CD4-positive, CD25-positive, alpha-beta regulatory T cell (primary cell): ENCODE data around the gene RIN1. TPM values are rescaled to one million over a fixed set of nuclear protein-coding genes. Genes with fewer than 3 reads are reported as not detected.

ENCODE experiments used
- ATAC-seq, 2 donors: fragments of 150-1000 bp; cut with Tn5 transposase; one replicate each; pipeline ENCODE4 v1.10.0; 2021; ENCODE audit warnings: low read depth in 2 of 2, moderate number of reproducible peaks in 2 of 2, moderate library complexity in 1 of 2
- DNase-seq, 3 donors: peaks; one replicate each; pipeline versions ENCODE4 v3.0.0 to v3.0.0-alpha.2; 2012 to 2022; ENCODE audit warnings: mixed read lengths in 1 of 3
- H3K27ac ChIP-seq: one replicate; pipeline ENCODE4 v1.7.0; 2013; ENCODE audit warnings: mild to moderate bottlenecking, low read length; ENCODE audit not compliant: insufficient read depth, poor library complexity, severe bottlenecking
- H3K27me3 ChIP-seq: one replicate; pipeline ENCODE4 v1.7.0; 2013; ENCODE audit warnings: low read length; ENCODE audit not compliant: control insufficient read depth, insufficient read depth
- H3K36me3 ChIP-seq: one replicate; pipeline ENCODE4 v1.7.0; 2013; ENCODE audit warnings: mild to moderate bottlenecking, low read length, moderate library complexity; ENCODE audit not compliant: control insufficient read depth, insufficient read depth
- H3K4me1 ChIP-seq: 2 replicates; pipeline ENCODE4 v1.7.0; 2013; ENCODE audit warnings: mild to moderate bottlenecking, low read length; ENCODE audit not compliant: insufficient read depth, control insufficient read depth, poor library complexity, severe bottlenecking
- H3K4me3 ChIP-seq: one replicate; pipeline ENCODE4 v1.7.0; 2013; ENCODE audit warnings: low read depth, mild to moderate bottlenecking, low read length, moderate library complexity
- H3K9me3 ChIP-seq, 2 experiments: 1 replicate in 1 of 2; 2 replicates in 1 of 2; pipeline ENCODE4 v1.7.0; 2013; ENCODE audit warnings: low read length in 2 of 2, mild to moderate bottlenecking in 1 of 2, moderate library complexity in 1 of 2; ENCODE audit not compliant: control insufficient read depth in 2 of 2
- H3K27ac Mint-ChIP-seq, 3 donors: one replicate each; pipeline ENCODE4 v1.8.0; 2020 to 2022; ENCODE audit warnings: mild to moderate bottlenecking in 3 of 3, mixed read lengths in 3 of 3, moderate library complexity in 2 of 3
- H3K27me3 Mint-ChIP-seq: one replicate; pipeline ENCODE4 v1.8.0; 2022; ENCODE audit warnings: mild to moderate bottlenecking, mixed read lengths
- H3K36me3 Mint-ChIP-seq: one replicate; pipeline ENCODE4 v1.8.0; 2020; ENCODE audit warnings: mixed read lengths
- H3K4me1 Mint-ChIP-seq, 4 donors: one replicate each; pipeline ENCODE4 v1.8.0; 2020 to 2022; ENCODE audit warnings: mixed read lengths in 4 of 4, mild to moderate bottlenecking in 1 of 4
- H3K4me3 Mint-ChIP-seq, 4 donors: one replicate each; pipeline ENCODE4 v1.8.0; 2020 to 2022; ENCODE audit warnings: mild to moderate bottlenecking in 4 of 4, mixed read lengths in 4 of 4, moderate library complexity in 3 of 4
- H3K9me3 Mint-ChIP-seq, 7 donors: one replicate each; pipeline ENCODE4 v1.8.0; 2020 to 2022; ENCODE audit warnings: mixed read lengths in 7 of 7, mild to moderate bottlenecking in 3 of 7, moderate library complexity in 2 of 7
- polyA plus RNA-seq, 4 donors: library from polyadenylated mRNA; unstranded; fragments of 300-500 nt; fragmentation: Illumina TruSeq; gene quantifications; one replicate each; pipeline ENCODE4 v1.2.3, GENCODE V29; 2021
- total RNA-seq: library from RNA; stranded (reverse); gene quantifications from one replicate; pipeline ENCODE4 v1.2.3, GENCODE V29; 2022

RIN1 gene
- total and polyA plus RNA-seq, 5 donors from 2014 or later, result 0.33 to 1.0 (median 0.92) TPM

- Histone ChIP-seq H3K4me3 (no peak overlapping the region), H3K27me3 (no peaks in the 10 kb centered on the region), H3K9me3 (no peaks in the 10 kb centered on the region), H3K36me3 (no peaks in the 10 kb centered on the region), H3K4me1 (peaks cover 31% of the 10 kb centered on the region), H3K27ac (no peak overlapping the region)
- DNase-seq (no peak), ATAC-seq (no peak)
- H3K36me3 Mint-ChIP-seq, result peaks cover 13% of the 10 kb centered on the region
- peaks cover 0 to 3% (median 0%) of the 10 kb centered on the region in 7 donors for H3K9me3 Mint-ChIP-seq
- H3K4me1 Mint-ChIP-seq, result peaks cover 18 to 51% (median 24%) of the 10 kb centered on the region in 4 donors
- H3K4me3 Mint-ChIP-seq, result peak overlapping the region; percentile 95 to 100 (median 96)
- peak overlapping the region in 2 of 3 donors; percentile 80 to 97 for H3K27ac Mint-ChIP-seq
- peaks cover 6% of the 10 kb centered on the region for H3K27me3 Mint-ChIP-seq
Observed at GRCh38 chr11:66349084-66349386, 12.8 kb upstream of the RIN1 start.

DNA sequence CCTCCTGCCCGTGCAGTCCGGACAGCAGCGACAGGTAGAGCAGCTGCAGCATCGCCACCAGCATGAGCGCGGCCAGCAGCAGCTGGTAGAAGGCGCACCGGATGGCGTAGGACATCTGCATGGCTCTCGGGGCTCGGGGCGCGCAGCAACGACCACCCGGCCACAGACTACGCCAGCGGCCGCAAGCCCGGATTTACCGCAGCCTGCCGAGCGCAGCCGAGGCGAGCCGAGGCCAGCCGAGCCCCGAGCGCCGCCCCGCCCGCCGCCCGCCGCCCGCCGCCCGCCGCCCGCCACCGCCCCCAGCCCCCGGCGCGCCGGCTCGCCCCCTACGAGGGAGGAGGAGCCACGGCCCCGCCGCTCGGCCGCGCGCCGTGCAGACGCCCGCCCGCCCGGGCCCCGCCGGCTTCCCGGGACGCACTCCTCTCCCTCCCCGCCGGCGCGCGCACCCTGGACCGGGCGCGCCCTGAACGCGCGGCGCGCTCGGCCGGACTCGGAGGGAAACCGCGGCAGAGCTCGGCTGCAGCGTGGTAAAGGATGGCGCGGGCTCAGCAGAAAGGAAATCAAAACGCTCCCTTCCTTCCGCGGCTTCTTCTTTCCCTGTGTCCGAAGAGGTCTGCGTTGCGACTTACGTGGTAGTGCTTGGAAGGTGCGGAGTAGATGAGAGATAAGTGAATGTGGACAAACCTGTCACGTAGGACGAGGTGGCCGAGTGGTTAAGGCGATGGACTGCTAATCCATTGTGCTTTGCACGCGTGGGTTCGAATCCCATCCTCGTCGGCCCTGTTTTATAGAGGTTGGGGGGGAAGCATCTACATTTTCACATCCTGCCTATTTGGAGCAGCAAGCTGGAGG is 11.4 kb upstream of the RIN1 start, which contains the start of gene B4GAT1:
B4GAT1 (minus strand) TSS at position 205 of the 852 bp plus-strand sequence; CDS start at position 121, 84 bp downstream.
- DNase-seq (peak; percentile 67 to 89 (median 84)), ATAC-seq (peak; percentile 35 to 42)
- H3K9me3 ChIP-seq, result no peaks in the 10 kb centered on the region
- H3K4me1 ChIP-seq, result peaks cover 41% of the 10 kb centered on the region
- no peaks in the 10 kb centered on the region for H3K36me3 ChIP-seq
- peaks cover 6% of the 10 kb centered on the region for H3K27me3 Mint-ChIP-seq
- peaks cover 15% of the 10 kb centered on the region for H3K36me3 Mint-ChIP-seq
- H3K9me3 Mint-ChIP-seq, result peaks cover 0 to 3% (median 0%) of the 10 kb centered on the region in 7 donors
- H3K27me3 ChIP-seq, result no peaks in the 10 kb centered on the region
- peak within 1 kb of the TSS; percentile 85 for H3K27ac ChIP-seq
- H3K27ac Mint-ChIP-seq, result peak within 1 kb of the TSS; percentile 97 to 98 (median 98)
- H3K4me1 Mint-ChIP-seq, result peaks cover 28 to 65% (median 35%) of the 10 kb centered on the region in 4 donors
- H3K4me3 ChIP-seq, result peak within 1 kb of the TSS; percentile 90
- peak within 1 kb of the TSS; percentile 97 to 100 (median 98) for H3K4me3 Mint-ChIP-seq

DNA sequence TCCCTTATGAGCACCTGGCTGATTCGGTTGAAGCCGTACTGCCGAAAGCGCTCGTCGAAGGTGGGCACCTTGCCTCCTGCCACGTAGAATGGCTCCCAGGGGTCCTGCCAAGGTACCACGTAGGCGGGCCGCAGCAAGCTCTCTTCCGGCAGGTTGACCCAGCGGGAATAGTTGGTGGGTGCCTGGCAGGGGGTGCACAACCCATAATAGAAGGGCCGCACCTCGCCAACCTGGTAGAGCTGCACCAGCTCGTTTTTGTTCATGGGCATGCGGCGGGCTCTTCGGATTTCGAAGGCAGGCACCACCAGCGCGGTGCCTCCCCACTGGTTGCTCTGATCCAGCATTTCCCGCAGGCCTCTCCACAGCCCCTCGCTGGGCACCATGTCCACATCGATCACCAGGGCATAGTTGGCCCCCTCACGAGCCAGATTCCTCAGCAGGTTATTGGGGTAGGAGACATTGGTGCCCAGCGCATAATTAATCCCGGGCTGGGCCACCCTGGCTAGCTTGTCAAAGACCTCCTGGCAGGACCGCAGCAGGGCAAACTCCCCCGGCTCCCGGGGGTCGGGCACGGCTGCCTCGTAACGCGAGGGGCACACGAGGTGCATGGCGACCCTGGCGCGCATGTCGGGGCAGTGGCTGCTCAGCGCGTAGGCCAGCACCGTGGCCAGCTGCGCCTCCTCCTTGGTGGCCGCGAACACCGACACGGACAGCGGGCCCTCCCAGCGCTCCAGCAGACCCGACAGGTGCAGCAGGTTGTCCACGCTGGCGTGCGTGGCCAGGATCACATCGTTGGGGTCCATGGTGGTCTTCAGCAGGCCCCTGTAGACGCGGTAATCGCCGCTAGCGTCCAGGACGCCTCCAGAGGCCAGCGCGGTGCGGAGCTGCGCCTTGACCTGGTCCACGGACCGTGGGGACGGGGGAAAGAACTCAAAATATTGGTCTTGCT is 10.5 kb upstream of the RIN1 start:
- ATAC-seq (no peak), DNase-seq (no peak)
- H3K36me3 ChIP-seq, result peaks cover 6% of the 10 kb centered on the region
- no peaks in the 10 kb centered on the region for H3K27me3 ChIP-seq
- H3K9me3 ChIP-seq, result no peaks in the 10 kb centered on the region
- H3K36me3 Mint-ChIP-seq, result peaks cover 13% of the 10 kb centered on the region
- H3K27me3 Mint-ChIP-seq, result peaks cover 6% of the 10 kb centered on the region
- H3K9me3 Mint-ChIP-seq, result peaks cover 0 to 3% (median 0%) of the 10 kb centered on the region in 7 donors
- H3K27ac Mint-ChIP-seq, result peak overlapping the region in 1 of 3 donors; percentile 80
- peaks cover 41% of the 10 kb centered on the region for H3K4me1 ChIP-seq
- H3K4me1 Mint-ChIP-seq, result peaks cover 28 to 64% (median 35%) of the 10 kb centered on the region in 4 donors
- H3K27ac ChIP-seq, result peak overlapping the region; percentile 85
- H3K4me3 ChIP-seq, result peak overlapping the region; percentile 64
- peak overlapping the region; percentile 97 to 99 (median 98) for H3K4me3 Mint-ChIP-seq

GRCh38 chr11:66345316-66345649 is 9.0 kb upstream of the RIN1 start:
- peaks cover 41% of the 10 kb centered on the region for H3K4me1 ChIP-seq
- DNase-seq (no peak), ATAC-seq (peak; percentile 7 to 14)
- Mint-ChIP-seq H3K9me3 (peaks cover 0 to 3% (median 0%) of the 10 kb centered on the region in 7 donors), H3K27ac (peak overlapping the region; percentile 93 to 98 (median 98)), H3K4me1 (peaks cover 24 to 64% (median 35%) of the 10 kb centered on the region in 4 donors), H3K36me3 (peaks cover 19% of the 10 kb centered on the region), H3K4me3 (peak overlapping the region; percentile 97 to 99 (median 98)), H3K27me3 (peaks cover 6% of the 10 kb centered on the region)
- H3K27ac ChIP-seq, result peak overlapping the region; percentile 85
- no peaks in the 10 kb centered on the region for H3K27me3 ChIP-seq
- H3K36me3 ChIP-seq, result peaks cover 20% of the 10 kb centered on the region
- H3K9me3 ChIP-seq, result no peaks in the 10 kb centered on the region
- peak overlapping the region; percentile 97 for H3K4me3 ChIP-seq

GRCh38 chr11:66344550-66345315 is 8.5 kb upstream of the RIN1 start, which contains the start of gene BRMS1:
BRMS1 (minus strand) TSS chr11:66345104; CDS start chr11:66342234, 2,870 bp downstream.
- Mint-ChIP-seq H3K4me1 (peaks cover 24 to 64% (median 35%) of the 10 kb centered on the region in 4 donors), H3K36me3 (peaks cover 19% of the 10 kb centered on the region), H3K9me3 (peaks cover 0 to 3% (median 0%) of the 10 kb centered on the region in 7 donors), H3K4me3 (peak within 1 kb of the TSS; percentile 97 to 99 (median 98)), H3K27ac (peak within 1 kb of the TSS; percentile 93 to 98 (median 98)), H3K27me3 (peaks cover 6% of the 10 kb centered on the region)
- peak within 1 kb of the TSS; percentile 97 for H3K4me3 ChIP-seq
- H3K36me3 ChIP-seq, result peaks cover 26% of the 10 kb centered on the region
- H3K4me1 ChIP-seq, result peaks cover 41% of the 10 kb centered on the region
- H3K9me3 ChIP-seq, result no peaks in the 10 kb centered on the region
- H3K27me3 ChIP-seq, result no peaks in the 10 kb centered on the region
- ATAC-seq (peak; percentile 89 to 90), DNase-seq (peak; percentile 94 to 97 (median 97))
- peak within 1 kb of the TSS; percentile 85 for H3K27ac ChIP-seq

- Histone ChIP-seq H3K36me3 (peaks cover 38% of the 10 kb centered on the region), H3K27me3 (no peaks in the 10 kb centered on the region), H3K27ac (no peak overlapping the region), H3K4me1 (peaks cover 41% of the 10 kb centered on the region), H3K9me3 (no peaks in the 10 kb centered on the region), H3K4me3 (peak overlapping the region; percentile 97)
- Mint-ChIP-seq H3K9me3 (peaks cover 0 to 3% (median 0%) of the 10 kb centered on the region in 7 donors), H3K4me3 (peak overlapping the region; percentile 97 to 99 (median 98)), H3K4me1 (peaks cover 23 to 56% (median 32%) of the 10 kb centered on the region in 4 donors), H3K36me3 (peaks cover 19% of the 10 kb centered on the region), H3K27ac (peak overlapping the region in 2 of 3 donors; percentile 76 to 98), H3K27me3 (peaks cover 5% of the 10 kb centered on the region)
- no peak for ATAC-seq
- DNase-seq, result no peak
Observed at GRCh38 chr11:66343176-66343575, 6.9 kb upstream of the RIN1 start.
